ENCODE data around the gene SLC25A4.
A peak's percentile ranks its signal among the peaks of the same experiment; 100 is the strongest.
"Not testable (repeated sequence)": the region's sequence is repeated elsewhere in the genome, so short reads cannot be mapped to it uniquely, and the experiment has no call there.

Gene SLC25A4

DNA sequence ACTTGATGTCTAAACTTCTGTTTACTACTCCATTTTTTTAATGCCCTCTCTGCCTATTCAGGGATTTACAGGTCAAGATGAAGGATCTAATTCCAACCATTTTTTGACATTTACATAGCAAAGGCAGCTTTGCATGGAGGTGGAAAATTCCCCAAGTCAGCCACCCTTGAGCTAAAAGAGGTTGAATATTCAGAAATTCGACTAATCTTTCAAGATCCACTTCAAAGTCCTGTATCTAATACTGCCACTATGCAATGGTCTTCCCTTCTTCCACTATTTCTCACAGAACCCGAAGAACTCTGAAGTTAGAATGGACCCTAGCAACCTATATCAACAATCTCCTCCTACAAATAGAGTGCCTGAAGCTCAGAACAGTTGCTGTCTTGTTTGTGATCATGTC, 39.2 kb downstream of the SLC25A4 start:
- no peak for DNase-seq (ENCODE audit: low read depth, low spot score)

DNA sequence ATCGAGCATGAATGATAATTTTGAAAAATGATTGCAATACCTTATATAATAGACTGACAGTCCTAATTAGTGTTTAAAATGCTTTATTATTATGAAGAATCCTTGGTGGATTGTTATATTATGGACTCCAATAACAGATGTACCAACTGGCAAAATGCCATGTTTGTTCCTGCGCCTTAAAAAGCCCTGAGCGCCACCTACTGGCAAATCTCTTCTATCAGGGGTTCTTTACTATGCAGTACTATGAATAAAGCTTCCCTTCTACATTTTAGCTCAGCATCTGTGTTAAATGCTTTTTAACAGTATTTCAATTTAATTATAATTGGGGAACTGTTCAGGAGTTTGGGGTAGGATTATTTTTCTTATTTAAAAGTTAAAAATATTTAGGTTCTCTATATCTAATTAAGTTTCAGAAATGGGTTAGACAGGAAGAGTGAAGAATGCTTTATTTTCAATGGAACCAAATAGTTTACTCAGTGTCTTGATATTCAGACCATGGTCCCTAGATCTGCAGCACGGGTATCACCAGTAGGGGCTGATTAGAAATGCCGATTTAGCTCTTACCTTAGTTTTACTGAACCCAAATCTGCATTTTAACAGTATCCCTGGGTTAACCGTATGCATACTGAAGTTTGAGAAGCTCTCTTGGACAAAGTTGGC, 40.7 kb downstream of the SLC25A4 start:
- peak; percentile 91 for DNase-seq (ENCODE audit: low read depth, low spot score)

GRCh38 chr4:185186769-185187168, 43.7 kb downstream of the SLC25A4 start:
- DNase-seq (ENCODE audit: low read depth, low spot score) = no peak

GRCh38 chr4:185189606-185190305, 46.7 kb downstream of the SLC25A4 start:
- DNase-seq (ENCODE audit: low read depth, low spot score) = no peak

- no peak for DNase-seq (ENCODE audit: low read depth, low spot score)
Measured at GRCh38 chr4:185190306-185190856, 47.3 kb downstream of the SLC25A4 start.

DNA sequence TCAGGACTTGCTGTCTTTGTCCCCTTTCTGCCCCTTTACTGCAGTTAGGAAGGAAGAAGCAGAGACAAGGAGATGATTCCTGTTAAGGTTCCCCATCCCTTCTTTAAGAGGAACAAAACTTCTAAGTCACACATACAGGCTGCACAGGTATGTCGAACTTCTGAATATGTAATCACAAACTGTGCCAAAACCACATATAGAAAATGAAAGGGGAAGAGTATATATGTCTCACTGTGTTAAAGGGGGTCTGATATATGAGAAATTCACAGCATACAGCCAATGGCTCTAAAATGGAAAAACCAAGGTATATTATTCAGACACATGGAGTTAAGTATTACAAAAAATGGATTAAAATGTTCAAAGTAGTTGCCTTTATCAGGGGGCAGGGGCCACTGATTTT, 49.0 kb downstream of the SLC25A4 start:
- DNase-seq (ENCODE audit: low read depth, low spot score) = no peak

DNA sequence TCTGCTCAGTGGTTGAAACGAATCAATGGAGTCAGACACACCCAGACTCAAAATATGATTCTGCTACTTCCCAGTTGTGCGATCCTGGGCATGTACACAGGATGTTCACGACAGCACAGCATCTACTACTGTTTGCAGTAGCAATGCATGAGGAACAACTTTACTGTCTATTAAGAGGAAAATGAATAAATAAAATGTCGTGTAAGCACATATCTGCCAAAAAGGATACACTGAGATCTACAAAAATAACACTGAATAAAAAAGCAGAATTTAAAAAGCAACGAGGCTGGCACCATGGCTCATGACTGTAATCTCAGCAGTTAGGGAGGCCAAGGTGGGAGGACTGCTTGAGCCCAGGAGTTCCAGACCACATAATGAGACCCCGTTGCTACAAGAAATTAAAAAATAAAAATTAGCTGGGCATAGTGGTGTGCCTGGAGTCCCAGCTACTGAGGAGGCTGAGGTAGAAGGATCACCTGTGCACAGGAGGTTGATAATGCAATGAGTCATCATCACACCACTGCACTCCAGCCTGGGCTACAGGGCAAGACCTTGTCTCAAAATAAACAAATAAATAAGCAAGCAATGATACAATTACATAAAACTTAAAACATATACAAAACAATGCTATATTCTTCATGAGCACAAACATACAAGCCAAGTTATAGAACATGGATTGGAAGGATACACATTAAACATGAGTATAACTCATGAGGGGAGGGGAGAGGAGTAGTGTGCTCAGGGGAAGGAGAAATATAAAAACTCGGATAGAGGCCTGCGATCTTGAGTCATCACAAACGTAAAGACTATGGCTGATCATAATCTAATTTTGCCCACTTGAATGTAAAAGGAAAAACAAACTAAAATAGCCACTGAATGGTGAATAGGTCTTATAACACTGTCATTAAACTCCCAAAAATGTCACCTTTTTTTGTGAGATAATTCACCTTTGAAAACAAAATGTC, 52.1 kb downstream of the SLC25A4 start:
- DNase-seq (ENCODE audit: low read depth, low spot score) = no peak

DNA sequence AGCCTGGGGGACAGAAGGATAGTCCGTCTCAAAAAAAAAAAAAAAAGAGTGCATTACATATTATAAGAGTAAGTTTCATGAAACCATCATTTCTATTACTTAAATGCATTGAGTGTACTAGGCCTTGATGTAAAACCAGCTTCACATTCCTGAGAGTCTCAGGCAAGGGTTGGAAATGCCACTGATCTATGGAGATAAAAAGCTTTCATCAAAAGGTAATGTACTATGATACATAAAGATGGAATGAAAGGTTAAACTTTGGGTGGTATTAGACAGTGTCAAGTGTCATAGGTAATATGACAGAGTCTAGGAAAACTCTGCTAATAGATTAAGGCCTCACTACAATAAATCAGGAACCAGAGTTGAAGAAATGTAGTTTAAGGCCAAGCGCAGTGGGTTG, 53.4 kb downstream of the SLC25A4 start:
- DNase-seq (ENCODE audit: low read depth, low spot score) = no peak

GRCh38 chr4:185198189-185198588, 55.1 kb downstream of the SLC25A4 start:
- DNase-seq (ENCODE audit: low read depth, low spot score) = not testable (repeated sequence)
